ENCODE results near the gene RFX2. TPM values are rescaled to one million over a fixed set of nuclear protein-coding genes. Genes with fewer than 3 reads are reported as not detected.

The RFX2 gene
- total and polyA plus RNA-seq, 9 of the 15 experiments (the other 6 are each of a cell fraction or from before 2014, with no cell fraction given), result 3.6 to 18.7 (median 8.7) TPM

GRCh38 chr19:5983367-5983955, 126.8 kb downstream of the RFX2 start (continued):
- TF ChIP-seq CBX3 (IDR thresholded peaks at IDR 0.05; ENCODE audit: borderline replicate concordance in 1 of 2, low read length in 2 of 2) (0 out of 3 replicates have a peak, but pooled peaks of 1 of the 2 experiments have one; percentile 20), SMAD4 (CRISPR knock-in tag; conservative IDR thresholded peaks at IDR 0.05) (peak; percentile 50), ZNF589 (CRISPR knock-in tag; IDR thresholded peaks at IDR 0.05; ENCODE audit: low read depth) (peak; percentile 46; the same call in 1 of the 2 replicates), HLTF (IDR thresholded peaks at IDR 0.05) (no peak), ZNF311 (CRISPR knock-in tag; IDR thresholded peaks at IDR 0.05) (peak; percentile 62), YY1 (IDR thresholded peaks at IDR 0.05; ENCODE audit: borderline replicate concordance in 1 of 3, control insufficient read depth in 1 of 3, extremely low read depth in 1 of 3, insufficient read depth in 3 of 3, insufficient read length in 1 of 3, insufficient replicate concordance in 2 of 3, low read depth in 1 of 3, low read length in 2 of 3) (peak in 1 of 3 experiments; percentile 33), SUPT5H (IDR thresholded peaks at IDR 0.05) (no peak), ARID4B (CRISPR knock-in tag; IDR thresholded peaks at IDR 0.05) (0 out of 2 replicates have a peak, but pooled peaks have one; percentile 21), ZNF395 (CRISPR knock-in tag; IDR thresholded peaks at IDR 0.05) (0 out of 2 replicates have a peak, but pooled peaks have one; percentile 33)
- TF ChIP-seq, protein P1, sequence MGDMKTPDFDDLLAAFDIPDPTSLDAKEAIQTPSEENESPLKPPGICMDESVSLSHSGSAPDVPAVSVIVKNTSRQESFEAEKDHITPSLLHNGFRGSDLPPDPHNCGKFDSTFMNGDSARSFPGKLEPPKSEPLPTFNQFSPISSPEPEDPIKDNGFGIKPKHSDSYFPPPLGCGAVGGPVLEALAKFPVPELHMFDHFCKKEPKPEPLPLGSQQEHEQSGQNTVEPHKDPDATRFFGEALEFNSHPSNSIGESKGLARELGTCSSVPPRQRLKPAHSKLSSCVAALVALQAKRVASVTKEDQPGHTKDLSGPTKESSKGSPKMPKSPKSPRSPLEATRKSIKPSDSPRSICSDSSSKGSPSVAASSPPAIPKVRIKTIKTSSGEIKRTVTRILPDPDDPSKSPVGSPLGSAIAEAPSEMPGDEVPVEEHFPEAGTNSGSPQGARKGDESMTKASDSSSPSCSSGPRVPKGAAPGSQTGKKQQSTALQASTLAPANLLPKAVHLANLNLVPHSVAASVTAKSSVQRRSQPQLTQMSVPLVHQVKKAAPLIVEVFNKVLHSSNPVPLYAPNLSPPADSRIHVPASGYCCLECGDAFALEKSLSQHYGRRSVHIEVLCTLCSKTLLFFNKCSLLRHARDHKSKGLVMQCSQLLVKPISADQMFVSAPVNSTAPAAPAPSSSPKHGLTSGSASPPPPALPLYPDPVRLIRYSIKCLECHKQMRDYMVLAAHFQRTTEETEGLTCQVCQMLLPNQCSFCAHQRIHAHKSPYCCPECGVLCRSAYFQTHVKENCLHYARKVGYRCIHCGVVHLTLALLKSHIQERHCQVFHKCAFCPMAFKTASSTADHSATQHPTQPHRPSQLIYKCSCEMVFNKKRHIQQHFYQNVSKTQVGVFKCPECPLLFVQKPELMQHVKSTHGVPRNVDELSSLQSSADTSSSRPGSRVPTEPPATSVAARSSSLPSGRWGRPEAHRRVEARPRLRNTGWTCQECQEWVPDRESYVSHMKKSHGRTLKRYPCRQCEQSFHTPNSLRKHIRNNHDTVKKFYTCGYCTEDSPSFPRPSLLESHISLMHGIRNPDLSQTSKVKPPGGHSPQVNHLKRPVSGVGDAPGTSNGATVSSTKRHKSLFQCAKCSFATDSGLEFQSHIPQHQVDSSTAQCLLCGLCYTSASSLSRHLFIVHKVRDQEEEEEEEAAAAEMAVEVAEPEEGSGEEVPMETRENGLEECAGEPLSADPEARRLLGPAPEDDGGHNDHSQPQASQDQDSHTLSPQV (IDR thresholded peaks at IDR 0.05), result peak; percentile 65
- TF ChIP-seq, protein P2, sequence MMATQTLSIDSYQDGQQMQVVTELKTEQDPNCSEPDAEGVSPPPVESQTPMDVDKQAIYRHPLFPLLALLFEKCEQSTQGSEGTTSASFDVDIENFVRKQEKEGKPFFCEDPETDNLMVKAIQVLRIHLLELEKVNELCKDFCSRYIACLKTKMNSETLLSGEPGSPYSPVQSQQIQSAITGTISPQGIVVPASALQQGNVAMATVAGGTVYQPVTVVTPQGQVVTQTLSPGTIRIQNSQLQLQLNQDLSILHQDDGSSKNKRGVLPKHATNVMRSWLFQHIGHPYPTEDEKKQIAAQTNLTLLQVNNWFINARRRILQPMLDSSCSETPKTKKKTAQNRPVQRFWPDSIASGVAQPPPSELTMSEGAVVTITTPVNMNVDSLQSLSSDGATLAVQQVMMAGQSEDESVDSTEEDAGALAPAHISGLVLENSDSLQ (IDR thresholded peaks at IDR 0.05), result peak; percentile 74; the same call in 1 of the 2 replicates
